Left kidney (tissue), 8 donors: ENCODE measurements around the gene USP14. TPM values are rescaled to one million over a fixed set of nuclear protein-coding genes. Genes with fewer than 3 reads are reported as not detected.
"Not testable (repeated sequence)": the region's sequence is repeated elsewhere in the genome, so short reads cannot be mapped to it uniquely, and the experiment has no call there.

Source experiments
- DNase-seq: peaks from one replicate; pipeline ENCODE4 v3.0.0-alpha.2; 2013
- long read RNA-seq, 8 donors: transcript quantifications; one replicate each; lab custom pipeline, GENCODE V29; 2026
- polyA plus RNA-seq: library from polyadenylated mRNA; unstranded; fragments of 120-200 nt; gene quantifications from one replicate; pipeline ENCODE4 v1.2.1, GENCODE V29; 2013; ENCODE audit not compliant: insufficient read length

Gene USP14
- polyA plus RNA-seq, result 72.8 TPM
- long read RNA-seq, donor 1, full-length matches to known transcripts, result 21 of 51 reads
- long read RNA-seq, donor 1, partial matches to known transcripts, result 30 of 51 reads
- long read RNA-seq, donor 1, other reads (novel, unspliced or antisense), result 0 of 51 reads
- long read RNA-seq, donor 2, full-length matches to known transcripts, result 11 of 11 reads
- long read RNA-seq, donor 2, partial matches to known transcripts, result 0 of 11 reads
- long read RNA-seq, donor 2, other reads (novel, unspliced or antisense), result 0 of 11 reads
- long read RNA-seq, donor 3, full-length matches to known transcripts, result 7 of 13 reads
- long read RNA-seq, donor 3, partial matches to known transcripts, result 6 of 13 reads
- long read RNA-seq, donor 3, other reads (novel, unspliced or antisense), result 0 of 13 reads
- long read RNA-seq, donor 4, result 0 reads
- long read RNA-seq, donor 5, full-length matches to known transcripts, result 10 of 10 reads
- long read RNA-seq, donor 5, partial matches to known transcripts, result 0 of 10 reads
- long read RNA-seq, donor 5, other reads (novel, unspliced or antisense), result 0 of 10 reads
- long read RNA-seq, donor 6, full-length matches to known transcripts, result 12 of 12 reads
- long read RNA-seq, donor 6, partial matches to known transcripts, result 0 of 12 reads
- long read RNA-seq, donor 6, other reads (novel, unspliced or antisense), result 0 of 12 reads
- long read RNA-seq, donor 7, full-length matches to known transcripts, result 14 of 14 reads
- long read RNA-seq, donor 7, partial matches to known transcripts, result 0 of 14 reads
- long read RNA-seq, donor 7, other reads (novel, unspliced or antisense), result 0 of 14 reads
- long read RNA-seq, donor 8, full-length matches to known transcripts, result 4 of 4 reads
- long read RNA-seq, donor 8, partial matches to known transcripts, result 0 of 4 reads
- long read RNA-seq, donor 8, other reads (novel, unspliced or antisense), result 0 of 4 reads

DNA sequence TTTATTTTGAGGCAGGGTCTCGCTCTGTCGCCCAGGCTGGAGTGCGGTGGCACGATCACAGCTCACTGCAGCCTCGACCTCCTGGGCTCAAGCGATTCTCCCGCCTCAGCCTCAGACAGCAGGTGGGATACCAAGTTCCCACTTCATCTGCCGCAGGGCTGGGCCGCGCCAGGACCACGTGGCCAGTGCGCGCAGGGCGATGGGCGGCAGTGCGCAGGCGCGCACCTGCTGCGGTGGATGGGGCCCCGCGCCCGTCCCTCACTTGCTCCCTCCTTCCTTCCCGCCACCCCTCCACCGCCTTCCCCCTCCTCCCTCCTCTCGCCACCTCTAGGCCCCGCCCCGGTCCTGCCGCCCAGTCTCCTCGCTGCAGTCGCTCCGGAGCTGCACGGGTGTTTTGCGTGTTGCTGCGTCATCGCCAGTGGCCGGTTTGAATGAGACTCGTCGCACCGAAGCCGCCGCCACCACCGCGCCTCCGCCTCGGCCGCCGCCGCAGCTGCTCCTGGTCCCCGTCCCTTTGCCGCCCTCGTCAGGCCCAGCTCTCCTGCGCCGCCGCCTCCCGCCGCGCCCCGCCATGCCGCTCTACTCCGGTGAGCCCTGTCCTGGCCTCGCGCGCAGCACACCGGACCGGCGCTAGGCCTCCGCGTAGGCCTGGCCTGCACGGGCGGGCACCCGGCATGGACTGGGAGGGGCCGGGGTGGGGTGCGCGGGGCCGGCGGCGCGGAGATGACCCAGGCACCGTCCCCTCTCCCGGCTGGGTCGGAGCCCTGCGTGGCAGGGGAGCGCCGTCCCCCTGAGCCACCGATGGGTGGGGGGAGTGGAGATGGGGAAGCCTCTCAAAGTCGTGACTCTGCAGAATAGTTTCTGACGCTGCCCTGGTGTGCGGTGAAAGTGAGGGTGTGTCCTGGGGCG is at the start of gene USP14:
USP14 (plus strand) TSS at position 430 of the 909 bp plus-strand sequence; CDS start at position 572, 142 bp downstream.
- peak; percentile 95 for DNase-seq

DNA sequence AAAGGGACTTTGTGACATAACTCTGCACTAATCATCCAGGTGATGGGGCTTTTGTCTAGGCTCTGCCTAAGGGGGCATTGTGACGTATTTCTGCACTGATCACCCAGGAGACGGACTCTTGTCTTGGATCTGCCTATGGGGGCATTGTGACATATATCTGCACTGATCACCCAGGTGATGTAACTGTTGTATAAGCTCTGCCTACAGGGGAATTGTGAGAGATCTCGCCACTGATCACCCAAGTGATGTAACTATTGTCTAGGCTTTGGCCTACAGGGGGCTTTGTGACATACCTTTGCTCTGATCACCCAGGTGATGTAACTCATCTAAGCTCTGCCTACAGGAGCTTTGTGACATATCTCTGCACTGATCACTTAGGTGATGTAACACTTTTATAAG is 49.7 kb upstream of the USP14 start:
- DNase-seq, result not testable (repeated sequence)

DNA sequence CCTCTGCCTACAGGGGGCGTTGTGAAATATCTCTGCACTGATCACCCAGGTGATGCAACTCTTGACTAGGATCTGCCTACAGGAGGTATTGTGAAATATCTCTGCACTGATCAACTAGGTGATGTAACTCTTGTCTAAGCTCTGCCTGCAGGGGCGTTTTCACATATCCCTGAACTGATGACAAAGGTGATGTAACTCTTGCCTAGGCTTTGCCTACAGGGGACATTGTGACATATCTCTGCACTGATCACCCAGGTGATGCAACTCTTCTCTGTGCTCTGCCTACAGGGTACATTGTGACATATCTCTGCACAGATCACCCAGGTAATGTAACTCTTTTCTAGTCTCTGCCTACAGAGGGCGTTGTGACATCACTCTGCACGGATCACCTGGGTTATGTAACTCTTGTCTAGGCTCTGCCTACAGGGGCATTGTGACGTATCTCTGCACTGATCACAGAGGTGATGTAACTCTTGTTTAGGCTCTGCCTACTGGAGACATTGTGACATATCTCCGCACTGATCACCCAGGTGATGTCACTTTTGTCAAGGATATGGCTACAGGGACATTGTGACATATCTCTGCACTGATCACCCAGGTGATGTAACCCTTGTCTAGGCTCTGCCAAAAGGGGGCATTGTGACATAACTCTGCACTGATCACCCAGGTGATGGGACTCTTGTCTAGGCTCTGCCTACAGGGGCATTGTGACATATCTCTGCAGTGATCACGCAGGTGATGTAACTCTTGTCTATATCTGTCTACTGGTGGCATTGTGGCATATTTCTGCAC is 49.0 kb upstream of the USP14 start:
- DNase-seq, result not testable (repeated sequence)

DNA sequence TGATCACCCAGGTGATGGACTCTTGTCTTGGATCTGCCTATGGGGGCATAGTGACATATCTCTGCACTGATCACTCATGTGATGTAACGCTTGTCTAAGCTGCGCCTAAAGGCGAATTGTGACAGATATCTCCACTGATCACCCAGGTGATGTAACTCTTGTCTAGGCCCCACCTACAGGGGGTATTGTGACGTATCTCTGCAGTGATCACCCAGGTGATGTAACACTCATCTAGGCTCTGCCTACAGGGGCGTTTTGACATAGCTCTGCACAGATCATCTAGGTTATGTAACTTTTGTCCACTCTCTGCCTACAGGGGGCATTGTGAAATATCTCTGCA is 48.5 kb upstream of the USP14 start:
- DNase-seq, result not testable (repeated sequence)

DNA sequence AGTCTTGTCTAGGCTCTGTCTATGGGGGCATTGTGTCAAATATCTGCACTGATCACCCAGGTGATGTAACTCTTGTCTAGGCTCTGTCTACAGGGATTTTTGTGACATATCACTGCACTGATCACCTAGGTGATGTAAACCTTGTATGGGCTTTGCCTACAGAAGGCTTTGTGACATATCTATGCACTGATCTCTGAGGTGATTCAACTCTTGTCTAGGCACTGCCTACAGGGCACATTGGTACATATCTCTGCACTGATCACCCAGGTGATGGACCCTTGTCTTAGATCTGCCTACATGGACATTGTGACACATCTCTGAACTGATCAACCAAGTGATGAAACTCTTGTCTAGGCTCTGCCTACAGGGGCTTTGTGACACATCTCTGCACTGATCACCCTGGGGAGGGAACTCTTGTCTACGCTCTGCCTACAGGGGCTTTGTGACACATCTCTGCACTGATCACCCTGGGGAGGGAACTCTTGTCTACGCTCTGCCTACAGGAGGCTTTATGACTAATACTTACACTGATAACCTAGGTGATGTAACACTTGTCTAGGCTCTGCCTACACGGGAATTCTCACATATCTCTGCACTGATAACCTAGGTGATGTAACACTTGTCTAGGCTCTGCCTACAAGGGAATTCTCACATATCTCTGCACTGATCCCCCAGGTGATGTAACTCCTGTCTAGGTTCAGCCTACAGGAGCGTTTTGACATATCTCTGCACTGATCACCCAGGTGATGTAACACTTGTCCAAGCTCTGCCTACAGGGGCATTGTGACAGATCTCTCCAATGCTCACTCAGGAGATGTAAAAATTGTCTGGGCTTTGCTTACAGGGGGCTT is 47.8 kb upstream of the USP14 start:
- not testable (repeated sequence) for DNase-seq

DNA sequence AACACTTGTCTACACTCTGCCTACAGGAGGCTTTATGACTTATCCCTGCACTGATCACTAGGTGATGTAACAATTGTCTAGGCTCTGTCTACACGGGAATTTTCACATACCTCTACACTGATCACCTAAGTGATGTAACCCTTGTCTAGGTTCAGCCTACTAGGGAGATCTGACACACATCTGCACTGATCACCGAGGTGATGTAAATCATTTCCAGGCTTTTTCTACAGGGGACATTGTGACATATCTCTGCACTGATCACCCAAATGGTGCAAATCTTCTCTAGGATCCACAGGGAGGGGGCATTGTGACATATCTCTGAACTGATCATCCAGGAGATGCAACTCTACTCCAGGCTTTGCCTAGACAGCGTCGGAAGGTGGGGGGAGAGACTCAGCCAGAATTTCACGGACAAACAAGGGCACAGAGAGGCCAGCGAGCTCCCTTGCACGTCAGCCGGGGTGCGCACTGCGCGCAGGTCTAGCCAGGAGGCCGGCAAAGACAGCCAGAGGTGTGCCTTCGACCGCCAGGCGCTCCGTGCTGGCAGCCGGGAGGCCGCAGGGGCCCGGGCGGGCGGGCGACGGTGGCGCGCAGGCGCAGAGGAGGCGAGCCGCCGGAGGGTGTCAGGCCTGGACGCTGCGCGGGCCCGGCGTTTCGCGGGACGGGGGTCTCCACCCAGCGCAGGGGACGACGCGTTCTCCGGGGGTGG is 46.9 kb upstream of the USP14 start:
- peak; percentile 66 for DNase-seq

DNA sequence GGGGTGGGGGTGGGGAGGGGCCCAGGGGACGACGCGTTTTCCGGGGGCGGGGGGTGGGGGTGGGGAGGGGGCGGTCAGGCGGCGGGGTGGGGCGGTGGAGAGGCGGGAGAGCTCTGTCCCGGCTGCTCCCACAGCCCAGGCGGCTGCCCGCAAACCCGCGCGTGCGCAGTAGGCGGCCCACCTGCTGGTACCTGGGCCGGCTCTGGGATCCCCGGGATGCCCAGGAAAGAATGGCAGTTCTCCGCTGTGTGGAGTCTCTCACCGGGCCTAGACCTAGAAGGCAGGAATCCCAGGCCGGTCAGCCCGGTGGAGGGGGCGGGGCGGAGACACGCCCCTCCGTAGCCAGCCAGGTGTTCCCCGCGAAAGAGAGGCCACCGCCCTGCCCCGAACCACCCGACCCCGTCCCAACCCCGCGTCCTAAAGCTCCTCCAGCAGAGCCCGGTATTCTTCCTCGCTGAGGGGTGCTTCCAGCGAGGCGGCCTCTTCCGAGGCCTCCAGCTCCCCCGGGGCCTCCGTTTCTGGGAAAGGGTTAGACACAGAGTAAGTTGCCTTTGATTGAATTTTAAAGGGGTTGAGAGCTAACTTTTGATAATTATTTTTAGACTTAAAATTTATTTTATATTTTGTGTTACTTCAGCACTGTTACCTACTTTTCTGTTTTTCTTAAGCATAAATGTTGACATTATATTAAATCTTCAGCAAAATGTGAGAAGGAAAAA is 46.2 kb upstream of the USP14 start:
- not testable (repeated sequence) for DNase-seq

DNA sequence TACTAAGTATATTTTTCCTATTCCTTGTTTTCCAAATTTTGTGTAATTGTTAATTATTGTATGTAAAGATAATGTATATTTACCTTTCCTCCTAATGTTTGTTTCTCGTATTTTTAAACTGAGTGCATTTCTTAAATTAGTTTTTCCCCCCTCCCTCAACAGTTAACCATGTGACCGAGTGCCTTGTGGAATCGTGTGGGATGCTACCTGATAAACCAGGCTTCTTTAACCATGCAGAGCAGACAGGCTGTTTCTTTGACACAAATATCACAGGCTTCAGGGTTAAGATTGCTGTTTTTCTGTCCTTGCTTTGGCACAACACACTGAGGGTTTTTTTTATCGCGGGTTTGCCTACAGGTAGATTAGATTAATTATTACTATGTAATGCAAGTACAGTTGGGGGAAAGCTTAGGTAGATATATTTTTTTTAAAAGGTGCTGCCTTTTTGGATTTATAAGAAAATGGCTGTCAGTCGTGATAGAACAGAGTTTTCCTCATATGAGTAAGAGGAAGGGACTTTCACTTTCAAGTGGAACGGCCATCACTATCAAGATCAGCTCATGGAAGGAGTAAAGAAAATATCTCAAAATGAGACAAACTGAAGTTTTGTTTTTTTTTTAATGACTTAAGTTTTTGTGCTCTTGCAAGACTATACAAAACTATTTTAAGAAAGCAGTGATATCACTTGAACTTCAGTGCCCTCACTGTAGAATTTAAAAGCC is 37.7 kb upstream of the USP14 start:
- DNase-seq, result not testable (repeated sequence)

DNA sequence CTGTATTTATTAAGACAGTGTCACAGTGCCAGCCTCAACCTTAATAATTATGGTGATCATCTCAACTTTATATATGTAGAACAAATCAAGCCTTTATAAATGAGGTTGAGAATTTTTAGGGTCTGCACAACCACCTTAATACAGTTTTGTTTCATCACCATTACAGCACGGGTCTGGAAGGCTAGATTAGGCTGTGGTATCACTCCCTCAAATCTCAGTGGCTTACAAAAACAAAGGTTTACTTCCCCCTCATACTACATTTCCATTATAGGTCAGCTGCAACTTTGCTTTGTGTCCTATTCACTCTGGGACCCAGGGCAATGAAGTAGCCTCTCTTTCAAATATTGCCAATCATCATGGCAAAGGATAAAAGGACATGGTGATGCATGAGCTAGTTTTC is 23.3 kb upstream of the USP14 start:
- DNase-seq, result no peak

DNA sequence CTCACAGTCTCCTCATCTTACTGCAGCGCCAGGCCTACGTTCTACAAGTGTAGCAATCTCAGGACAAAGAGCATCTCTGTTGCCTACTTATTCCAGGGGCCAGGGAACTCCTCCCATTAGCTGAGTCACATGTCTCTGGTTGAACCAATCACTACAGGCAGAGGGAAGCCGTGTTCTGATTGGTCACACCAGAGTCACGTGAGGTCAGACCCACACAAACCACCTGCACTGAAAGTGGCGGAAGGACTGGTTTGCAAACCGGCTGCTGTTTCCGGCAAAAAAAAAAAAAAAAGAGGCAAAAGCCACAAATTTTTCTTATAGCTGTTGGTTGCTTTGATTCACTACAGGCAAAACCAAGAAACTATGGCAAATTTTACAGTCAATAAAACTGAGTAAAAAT is 21.9 kb upstream of the USP14 start:
- DNase-seq, result no peak

DNA sequence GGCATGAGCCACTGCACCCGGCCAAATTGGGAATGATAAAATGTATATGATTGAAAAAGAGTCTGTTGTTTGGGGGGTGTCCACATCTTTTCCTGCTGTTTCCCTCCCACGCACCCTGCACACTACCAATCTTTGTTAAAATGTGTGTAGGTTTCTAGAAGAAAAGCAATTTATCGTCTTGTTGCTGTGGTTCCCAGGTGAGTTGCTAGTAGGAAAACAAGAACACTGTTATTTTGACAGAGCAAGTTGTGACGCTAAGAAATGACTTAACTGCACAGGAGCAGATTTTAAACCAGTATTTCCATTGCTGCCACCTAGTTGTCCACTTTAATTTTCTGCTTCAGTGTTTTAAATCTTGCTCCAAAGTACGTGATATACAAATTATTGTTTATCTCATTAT is 21.0 kb upstream of the USP14 start:
- no peak for DNase-seq

DNA sequence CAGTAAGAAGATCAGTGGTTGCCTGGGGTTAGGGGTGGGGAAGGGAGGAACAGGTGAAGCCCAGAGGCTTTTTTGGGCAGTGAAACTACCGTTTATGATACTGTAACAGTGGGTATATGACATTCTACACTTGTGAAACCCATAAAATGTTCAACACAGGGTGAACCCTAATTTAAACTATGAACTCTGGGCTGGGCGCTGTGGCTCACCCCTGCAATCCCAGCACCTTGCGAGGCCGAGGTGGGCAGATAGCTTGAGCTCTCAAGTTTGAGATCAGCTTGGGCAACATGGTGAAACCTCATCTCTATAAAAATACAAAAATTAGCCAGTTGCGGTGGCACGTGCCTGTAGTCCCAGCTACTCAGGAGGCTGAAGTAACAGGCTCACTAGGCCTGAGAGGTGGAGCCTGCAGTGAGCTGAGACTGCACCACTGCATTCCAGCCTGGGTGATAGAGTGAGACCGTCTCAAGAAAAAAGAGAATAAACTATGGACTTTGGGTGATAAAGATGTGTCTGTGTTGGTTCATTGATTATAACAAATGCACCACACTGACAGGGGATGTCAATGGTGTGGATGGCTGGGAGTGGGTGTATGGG is 17.6 kb upstream of the USP14 start:
- DNase-seq, result no peak

DNA sequence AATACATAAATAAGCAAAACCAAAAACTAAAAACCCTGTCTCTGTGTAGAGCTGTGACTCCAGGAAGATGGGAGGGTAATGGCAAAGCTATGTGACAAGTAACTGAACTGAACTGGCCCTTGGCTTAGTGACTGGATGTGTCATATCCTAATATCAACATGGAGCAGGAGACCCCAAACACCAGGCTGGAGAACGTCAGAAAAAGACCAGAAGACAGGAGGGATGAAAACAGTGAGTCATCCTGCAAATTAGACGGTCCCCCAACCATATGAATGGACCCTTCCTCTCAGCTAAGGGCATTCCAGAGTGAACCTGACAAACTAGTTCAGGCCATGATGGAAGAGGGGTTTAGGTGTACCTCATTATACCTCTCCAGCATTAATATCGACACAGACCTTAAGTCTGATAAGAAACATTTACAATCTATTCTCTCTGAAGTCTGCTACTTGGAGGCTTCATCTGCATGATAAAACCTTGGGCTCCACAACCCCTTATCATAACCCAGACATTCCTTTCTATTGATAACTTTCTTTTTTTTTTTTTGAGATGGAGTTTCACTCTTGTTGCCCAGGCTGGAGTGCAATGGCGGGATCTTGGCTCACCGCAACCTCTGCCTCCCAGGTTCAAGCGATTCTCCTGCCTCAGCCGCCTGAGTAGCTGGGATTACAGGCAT is 15.6 kb upstream of the USP14 start:
- DNase-seq, result not testable (repeated sequence)

DNA sequence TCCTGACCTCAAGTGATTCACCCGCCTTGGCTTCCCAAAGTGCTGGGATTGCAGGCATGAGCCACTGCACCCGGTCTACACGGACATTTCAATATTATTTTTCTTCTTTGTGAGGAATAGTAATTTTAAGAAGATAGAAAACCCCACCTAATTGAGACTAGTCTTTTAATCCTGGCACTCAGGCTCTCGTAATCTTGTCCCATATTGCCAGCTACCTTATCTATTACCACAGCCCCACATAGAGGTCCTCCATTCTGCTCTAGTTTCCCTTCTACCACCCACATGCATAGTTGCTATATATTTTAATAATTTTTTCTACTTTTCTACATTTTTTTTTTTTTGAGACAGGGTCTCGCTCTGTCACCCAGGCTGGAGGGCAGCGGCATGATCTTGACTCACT is 9.5 kb upstream of the USP14 start:
- DNase-seq, result no peak

DNA sequence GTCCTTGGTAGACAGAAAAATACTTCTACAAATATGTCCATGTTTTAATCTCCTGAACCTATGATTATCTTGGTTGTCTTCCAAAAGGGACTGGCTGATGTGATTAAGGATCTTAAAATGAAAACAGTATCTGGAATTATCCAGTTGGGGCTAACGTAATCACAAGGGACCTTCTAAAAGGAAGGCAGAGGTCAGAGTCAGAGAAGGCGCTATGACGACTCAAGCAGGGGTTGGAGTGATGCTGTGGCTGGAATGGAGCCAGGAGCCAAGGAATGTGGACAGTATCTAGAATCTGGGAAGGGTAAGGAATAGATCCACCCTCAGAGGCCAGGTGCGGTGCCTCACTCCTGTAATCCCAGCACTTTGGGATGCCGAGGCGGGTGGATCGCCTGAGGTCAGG is 4.2 kb upstream of the USP14 start:
- no peak for DNase-seq

DNA sequence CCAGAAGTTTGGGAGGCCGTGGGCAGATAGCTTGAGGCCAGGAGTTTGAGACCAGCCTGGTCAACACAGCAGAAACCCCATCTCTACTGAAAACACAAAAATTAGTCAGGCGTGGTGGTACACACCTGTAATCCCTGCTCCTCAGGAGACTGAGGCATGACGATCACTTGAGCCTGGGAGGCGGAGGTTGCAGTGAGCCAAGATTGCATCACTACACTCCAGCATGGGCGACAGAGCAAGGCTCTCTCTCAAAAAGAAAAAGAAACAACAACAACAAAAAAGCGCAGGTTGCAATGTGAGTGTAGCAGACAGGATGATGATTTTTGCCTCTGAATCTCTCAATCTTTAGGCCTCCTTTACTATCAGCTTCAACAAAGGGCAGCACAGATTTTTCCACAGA is 2.7 kb upstream of the USP14 start:
- no peak for DNase-seq
